Epidermal melanocyte (primary cell): ENCODE measurements around the gene HSPB3.
"Not testable (repeated sequence)": the region's sequence is repeated elsewhere in the genome, so short reads cannot be mapped to it uniquely, and the experiment has no call there.

Source experiments
- DNase-seq: peaks from one replicate; pipeline ENCODE4 v3.0.0; 2011; ENCODE audit warnings: low spot score; ENCODE audit not compliant: insufficient read length

HSPB3 gene, protein sequence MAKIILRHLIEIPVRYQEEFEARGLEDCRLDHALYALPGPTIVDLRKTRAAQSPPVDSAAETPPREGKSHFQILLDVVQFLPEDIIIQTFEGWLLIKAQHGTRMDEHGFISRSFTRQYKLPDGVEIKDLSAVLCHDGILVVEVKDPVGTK

DNA sequence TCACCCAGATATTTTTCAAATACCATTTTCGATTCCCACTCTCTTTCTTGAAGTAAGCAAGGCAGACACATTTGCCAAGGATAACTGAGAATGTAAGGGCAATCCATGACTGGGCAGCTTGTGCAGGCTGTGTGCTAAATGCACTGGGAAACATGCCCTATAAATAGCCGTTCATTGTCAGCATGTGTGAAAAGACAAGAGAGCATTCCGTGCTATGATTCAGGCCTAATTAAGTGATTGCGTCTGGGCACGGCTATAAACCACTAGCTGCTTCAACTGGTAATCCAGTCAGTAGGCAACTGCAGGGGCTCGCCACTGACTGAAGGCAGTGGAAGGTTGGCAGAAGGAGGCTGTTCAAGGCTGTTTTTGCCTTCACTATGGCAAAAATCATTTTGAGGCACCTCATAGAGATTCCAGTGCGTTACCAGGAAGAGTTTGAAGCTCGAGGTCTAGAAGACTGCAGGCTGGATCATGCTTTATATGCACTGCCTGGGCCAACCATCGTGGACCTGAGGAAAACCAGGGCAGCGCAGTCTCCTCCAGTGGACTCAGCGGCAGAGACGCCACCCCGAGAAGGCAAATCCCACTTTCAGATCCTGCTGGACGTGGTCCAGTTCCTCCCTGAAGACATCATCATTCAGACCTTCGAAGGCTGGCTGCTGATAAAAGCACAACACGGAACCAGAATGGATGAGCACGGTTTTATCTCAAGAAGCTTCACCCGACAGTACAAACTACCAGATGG, at the start of gene HSPB3:
TSS of gene HSPB3 (plus strand) at position 287 of the 745 bp plus-strand sequence. CDS start at position 378, 91 bp downstream.
- DNase-seq: peak; percentile 47

DNA sequence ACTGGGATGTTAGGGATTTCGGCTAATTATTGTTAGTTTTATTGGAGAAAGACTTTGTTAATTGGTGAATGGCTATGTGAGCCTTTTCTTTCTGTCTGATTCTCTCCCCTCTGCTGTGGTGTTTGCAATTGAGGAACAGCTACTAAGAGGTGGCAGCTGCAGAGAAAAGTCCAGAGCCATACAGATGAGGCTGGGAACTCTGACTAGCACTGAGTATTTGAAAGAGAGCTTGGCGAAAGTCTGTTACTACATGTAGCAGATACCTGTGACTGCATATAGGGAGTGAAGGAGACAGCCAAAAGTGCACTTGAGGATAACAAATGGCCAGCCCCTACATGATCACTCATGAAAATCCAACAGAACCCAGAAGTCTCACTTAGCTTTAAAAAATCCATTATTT, 44.3 kb upstream of the HSPB3 start:
- DNase-seq: no peak

DNA sequence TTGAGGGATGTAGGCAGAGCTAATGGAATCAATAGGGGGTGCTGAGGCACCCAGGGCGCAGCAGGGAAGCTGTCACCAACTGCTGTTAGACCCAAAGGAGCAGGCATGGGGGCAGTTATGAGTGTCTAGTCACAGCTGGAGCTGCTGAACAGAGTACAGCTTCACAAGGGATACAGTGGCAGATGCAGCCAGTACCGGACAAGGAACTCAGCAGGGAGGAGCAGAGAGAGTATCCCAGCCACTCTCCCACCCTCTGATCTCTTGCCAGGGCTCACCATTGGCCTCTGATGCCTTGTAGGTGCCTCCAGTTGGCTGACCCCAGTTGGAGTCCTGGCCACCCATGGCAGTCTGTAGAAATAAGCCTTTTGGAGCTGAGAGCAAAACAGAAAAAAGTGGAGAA, 42.6 kb upstream of the HSPB3 start:
- DNase-seq: no peak

DNA sequence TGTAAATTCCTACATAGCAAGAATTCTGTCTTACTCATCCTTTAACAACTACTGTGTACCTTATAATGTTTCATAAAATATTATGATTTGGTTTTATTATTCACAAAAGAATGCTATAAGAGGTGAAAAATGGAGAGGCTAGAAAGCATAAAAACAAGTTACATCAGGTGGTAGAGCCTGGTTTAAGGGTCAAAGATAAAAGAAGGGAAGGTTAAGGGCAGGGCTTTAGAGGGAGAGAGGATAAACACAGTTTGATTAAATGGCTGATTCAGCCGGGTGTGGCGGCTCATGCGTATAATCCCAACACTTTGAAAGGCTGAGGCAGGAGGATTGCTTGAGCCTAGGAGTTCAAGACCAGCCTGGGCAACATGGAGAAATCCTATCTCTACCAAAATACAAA, 40.4 kb upstream of the HSPB3 start:
- no peak for DNase-seq

DNA sequence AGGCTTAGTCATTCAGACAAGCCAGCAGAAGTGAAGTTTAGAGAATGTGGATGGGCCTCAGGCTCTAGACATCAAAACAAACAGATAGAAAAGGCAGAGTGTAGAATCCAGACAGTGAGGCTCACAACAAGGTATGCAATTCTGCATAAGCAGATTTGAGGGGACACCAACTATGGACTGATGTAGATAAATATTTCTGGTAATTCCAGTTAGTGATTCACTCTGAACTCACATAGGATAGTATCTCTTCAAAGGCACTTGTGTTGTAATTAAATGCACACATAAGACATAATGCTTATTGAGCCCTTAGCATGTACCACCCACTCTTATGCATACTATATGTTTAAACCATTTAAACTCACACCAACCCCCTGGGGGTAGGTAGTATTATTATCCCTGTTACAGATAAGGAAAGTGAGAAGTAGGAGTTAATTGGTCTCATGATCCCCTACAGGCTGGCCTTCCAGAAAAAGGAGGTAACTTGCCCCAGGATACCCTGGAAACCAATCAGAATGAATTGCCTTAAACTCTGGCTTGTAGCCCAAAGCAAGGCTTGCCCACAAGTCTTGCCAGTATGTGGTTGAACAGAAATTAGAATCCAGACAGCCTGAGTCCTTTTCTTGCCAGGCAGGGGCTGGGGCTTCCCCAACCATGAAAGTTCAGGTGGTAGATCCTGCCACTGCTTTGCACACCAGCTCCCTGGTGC, 39.5 kb upstream of the HSPB3 start:
- DNase-seq: no peak

DNA sequence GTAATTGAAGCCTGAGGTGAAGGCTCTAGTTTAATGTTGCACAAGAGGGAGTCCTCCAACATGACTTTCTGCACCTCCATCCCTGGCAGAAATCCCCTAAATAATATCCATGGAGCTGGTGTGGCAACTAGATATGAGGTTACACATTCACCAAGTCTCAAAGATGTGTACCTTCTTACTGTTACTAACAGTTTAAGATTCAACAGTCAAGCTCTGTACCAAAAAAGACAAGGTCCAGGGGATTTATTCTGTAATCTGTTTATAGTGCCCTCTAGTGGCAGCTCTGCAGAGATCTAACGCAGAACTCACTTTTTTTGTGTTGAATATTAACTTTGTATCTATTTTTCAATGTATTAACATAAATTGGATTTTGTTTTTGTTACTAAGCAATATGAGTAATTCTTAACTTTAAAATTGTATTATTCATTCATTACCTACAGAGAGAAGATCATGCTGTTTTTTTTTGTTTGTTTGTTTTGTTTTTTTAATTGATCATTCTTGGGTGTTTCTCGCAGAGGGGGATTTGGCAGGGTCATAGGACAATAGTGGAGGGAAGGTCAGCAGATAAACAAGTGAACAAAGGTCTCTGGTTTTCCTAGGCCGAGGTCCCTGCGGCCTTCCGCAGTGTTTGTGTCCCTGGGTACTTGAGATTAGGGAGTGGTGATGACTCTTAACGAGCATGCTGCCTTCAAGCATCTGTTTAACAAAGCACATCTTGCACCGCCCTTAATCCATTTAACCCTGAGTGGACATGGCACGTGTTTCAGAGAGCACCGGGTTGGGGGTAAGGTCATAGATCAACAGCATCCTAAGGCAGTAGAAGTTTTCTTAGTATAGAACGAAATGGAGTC, 35.7 kb upstream of the HSPB3 start:
- peak; percentile 57 for DNase-seq

DNA sequence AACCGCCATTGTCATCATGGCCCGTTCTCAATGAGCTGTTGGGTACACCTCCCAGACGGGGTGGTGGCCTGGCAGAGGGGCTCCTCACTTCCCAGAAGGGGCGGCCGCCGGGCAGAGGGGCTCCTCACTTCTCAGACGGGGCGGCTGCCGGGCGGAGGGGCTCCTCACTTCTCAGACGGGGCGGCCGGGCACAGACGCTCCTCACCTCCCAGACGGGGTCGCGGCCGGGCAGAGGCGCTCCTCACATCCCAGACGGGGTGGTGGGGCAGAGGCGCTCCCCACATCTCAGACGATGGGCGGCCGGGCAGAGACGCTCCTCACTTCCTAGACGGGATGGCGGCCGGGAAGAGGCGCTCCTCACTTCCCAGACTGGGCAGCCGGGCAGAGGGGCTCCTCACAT, 35.0 kb upstream of the HSPB3 start:
- DNase-seq: not testable (repeated sequence)

DNA sequence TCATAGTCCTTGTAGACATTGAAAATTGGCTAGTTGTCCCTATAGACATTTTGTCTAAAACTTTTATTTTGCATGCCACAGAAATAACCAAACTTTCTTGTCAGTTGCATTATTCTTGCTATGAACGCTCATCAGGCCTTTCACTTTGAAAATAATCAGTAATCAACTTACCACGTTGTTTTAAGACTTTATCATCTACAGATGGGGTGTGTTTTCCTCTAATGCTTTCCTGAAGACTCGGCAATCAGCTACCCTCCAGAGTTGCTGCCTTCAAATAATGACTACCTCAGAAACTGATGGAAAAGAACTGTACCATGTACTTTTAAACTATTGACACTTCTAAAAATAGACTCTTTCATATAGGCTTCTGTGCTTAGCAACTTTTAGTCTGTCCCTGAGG, 33.5 kb upstream of the HSPB3 start:
- DNase-seq: no peak

DNA sequence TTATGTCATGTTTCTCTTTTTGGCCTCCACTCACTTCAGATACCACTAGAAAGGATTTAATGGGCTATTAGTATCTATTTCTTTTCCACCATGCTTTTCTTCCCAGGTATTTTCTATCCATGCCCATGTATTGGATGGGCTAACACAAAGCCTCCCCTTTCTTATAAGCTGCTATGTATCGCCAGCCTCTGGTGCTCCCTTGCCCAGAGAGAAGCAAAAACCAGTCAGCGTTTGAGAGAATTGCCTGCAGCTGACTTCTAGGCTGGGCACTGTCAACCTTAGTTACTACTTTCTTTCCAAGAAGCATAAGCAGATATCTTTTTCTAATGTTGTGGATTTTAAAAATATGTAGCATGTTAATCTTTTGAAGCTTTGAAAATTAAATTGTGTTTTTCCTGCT, 30.2 kb upstream of the HSPB3 start:
- DNase-seq: no peak

DNA sequence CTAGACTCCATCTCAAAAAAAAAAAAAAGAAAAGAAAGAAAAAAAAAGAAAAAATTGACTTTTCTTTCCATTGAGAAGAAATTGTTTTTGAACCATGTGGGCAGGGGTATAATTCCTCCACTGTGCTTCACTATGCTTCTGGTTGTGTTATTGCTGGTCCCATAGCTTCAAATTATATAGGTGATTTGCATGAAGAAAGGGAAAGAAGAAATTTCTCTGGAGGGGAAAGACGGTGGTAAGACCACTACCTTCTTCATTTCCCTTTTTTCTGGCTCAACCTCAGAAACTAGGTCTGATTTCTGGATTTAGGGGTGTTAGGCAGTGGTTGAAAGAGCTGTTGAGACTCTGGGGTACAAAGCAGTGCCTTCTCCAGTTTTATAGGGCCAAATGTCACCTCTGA, 29.3 kb upstream of the HSPB3 start:
- no peak for DNase-seq

DNA sequence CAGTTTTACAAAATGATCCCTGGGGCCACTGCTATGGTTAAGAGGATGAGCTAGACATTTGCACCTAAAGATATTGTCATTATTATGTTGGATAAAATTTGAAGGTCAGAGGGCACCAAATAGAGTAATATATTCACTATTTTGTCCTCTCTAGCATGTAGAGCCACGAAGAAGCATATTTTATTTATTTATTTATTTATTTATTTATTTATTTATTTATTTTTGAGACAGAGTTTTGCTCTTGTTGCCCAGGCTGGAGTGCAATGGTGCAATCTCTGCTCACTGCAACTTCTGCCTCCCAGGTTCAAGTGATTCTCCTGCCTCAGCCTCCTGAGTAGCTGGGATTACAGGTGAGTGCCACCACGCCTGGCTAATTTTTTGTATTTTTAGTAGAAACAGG, 20.8 kb upstream of the HSPB3 start:
- not testable (repeated sequence) for DNase-seq

DNA sequence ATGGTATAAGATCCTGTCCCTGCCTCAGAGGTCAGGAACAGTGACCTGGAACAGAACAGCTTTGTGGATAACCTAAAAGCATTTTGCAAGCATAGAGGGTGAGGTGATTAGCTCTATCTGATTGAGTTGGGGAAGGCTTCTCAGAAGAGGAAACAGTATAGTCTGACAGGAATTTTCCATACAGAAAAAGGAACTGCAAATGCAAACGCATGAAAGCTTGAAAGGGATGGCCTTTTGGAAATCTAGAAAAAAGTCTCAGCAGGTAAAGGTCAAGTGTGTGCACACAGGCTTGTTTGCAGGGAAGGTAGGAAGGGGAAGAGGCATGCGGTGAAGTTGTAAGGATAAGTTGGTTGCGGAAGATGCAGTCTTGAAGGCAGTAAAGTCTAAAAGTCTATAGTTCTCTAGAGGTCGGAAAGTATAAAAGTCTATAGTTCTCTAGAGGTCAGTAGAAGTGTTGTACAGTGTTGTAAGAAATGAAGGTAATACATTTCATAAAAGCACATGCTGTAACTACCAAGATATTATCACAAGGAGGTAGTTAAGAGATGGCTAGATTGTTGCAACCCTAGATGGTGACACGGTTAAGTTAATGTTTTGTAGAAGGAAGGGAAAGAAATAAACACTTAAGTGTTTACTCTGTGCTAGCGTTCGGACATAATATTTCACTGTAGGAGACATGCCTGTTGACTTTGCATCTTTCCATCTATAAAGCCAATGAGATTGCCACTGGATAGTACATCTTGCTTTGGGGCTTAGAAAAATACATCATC, 16.7 kb upstream of the HSPB3 start:
- no peak for DNase-seq

DNA sequence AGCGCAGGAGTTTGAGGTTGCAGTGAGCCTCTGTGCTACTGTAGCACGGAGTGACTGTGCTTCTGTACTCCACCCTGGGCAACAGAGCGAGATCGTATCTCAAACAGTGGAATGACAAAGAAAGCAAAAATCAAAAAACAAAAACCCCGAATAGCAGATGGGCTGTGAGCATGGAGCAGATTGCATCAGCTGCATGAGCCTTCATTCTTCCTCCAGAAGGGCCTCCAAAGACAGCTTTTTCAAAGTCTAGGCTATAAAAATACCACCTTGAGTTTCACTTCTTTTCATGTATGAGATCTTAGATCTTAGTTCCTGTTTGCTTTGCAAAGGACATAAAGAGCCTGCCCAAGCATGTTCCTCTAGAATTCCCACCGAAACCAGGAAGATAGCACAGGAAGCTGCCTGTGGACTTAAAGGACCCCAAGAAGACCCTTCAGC, 15.0 kb upstream of the HSPB3 start:
- no peak for DNase-seq

DNA sequence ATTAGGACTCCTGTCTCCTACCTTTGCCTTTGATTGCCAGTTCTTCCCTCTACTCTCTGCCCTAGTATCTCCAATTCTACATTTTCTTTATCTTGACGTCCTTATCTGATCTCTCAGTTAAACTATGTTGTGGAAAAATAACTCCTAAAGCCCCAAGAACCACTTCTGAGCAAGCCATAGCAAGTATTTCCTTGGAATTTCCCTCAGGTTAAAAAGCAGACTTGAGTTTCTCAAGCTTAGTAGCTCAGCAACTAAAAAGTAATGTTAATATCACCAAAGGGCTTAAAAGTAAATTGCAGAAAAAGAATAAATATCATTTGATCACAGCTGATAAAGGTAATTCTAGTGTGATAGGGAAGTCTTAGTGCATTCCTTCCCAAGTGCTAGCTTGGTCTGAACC, 13.2 kb upstream of the HSPB3 start:
- no peak for DNase-seq

DNA sequence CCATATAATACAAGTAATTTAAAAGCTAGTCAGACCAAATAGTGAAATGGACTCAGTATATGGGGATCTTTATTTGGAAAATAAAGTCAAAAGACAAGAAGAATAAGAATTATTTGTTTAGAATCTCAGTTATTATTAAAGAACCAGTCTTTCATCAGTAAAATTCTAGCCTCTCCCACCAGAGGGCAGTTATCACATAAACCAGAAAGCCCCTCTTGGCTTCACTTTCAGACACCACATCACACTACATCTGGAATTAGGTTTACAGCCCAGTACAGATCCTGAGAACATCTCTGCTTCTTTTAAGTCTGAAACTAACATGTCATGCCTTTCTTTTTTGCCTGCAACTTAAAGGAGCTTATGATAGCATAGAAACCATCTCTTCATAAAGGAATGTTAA, 12.2 kb upstream of the HSPB3 start:
- no peak for DNase-seq

DNA sequence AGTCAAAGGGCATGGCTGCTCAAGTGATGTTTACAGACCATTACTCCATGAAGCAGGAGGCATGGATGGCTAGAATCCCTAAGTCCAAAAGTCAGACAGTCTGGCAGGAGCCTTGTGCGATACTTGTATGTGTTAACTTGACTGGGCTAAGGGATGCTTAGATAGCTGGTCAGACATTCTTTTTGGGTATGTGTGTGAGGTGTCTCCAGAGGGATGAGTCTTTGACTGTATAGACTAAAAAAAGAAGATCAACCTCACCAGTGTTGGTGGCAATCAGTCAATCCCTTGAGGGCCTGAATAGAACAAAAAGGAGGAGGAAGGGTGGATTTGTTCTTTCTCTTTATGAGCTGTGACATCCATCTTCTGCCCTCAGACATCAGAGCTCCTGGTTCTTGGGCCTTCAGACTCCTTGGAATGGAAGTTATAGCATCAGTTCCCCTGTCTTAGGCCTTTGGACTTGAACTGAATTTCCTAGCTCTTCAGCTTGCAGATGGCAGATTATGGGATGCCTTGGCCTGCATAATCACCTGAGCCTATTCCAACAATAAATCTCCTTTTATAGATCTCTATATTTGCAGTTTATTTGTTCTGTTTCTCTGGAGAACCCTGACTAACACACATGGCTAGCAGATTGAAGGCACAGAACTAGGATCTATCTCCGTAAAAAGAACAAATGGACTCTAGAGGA, 9.7 kb upstream of the HSPB3 start:
- no peak for DNase-seq

DNA sequence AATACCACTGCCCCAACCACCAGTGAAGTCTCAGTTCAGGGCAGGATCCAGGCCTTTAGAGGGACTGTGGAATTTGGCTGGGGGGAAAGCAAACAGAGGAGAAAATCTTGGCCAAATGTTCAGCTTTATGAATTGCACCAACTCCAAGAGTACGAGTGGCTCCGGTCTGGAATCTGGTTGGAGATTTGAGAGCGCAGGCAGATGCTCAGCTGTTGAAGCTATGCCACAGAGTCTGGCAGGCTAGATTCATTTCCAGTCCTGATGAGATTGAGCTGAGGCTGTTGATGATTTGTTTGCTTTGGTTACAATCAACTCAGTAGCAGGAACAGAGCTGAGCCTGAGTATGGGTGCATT, 9.1 kb upstream of the HSPB3 start:
- no peak for DNase-seq

DNA sequence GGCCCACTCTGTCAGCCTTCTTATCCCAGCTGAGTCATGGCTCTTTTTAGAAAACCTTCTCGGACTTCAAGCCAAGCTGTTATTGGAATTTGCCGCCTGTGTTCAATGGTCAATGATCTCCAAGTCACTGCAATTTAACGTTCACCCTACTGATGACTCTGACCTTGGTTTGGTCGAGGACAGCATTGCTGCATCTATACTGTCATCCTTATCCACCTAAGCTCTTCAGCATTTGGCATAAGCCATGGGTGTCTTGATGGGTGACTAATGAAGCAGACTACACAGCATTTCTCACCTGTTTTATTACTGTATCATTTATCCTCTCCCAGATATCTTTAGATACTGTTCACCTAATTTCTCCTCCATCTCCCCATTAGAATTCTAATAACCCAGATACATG, 5.6 kb upstream of the HSPB3 start:
- no peak for DNase-seq

DNA sequence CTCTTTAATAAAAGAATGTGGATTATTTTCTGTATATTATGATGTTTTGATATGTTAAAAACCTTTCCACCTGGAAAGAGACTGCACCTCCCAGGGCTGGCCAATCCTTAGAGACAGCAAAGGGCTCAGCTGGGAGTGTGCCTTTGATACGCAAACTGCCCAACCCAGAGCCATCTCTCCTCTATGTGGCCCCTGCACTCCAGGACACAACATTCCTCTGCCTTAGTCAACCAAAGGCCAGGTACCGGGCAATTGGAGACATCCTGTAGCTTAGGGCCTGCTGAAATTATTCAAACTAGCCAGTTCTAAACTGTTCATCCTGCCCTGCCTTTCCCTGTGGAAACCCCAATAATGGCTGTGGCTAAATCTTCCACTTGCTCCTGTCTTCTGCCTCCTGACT, 5.0 kb upstream of the HSPB3 start:
- no peak for DNase-seq

DNA sequence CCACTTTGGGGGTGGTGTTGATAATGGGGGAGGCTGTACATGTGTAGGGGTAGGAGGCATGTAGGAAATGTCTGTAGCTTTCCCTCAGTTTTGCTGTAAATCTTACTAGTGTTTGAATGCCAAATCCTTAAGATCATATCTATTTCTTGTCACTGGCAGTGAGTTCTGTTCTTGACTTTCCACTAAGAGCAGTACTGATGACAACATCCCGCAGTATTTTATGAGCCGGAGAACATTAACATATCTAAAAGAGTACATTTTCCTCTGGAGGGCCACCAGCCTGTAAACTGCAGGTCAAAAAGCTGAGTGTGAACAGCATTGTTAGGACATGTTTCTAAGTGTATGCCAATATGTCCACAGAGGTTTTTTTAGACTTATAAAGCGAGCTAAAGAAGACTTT, 2.5 kb upstream of the HSPB3 start:
- no peak for DNase-seq

DNA sequence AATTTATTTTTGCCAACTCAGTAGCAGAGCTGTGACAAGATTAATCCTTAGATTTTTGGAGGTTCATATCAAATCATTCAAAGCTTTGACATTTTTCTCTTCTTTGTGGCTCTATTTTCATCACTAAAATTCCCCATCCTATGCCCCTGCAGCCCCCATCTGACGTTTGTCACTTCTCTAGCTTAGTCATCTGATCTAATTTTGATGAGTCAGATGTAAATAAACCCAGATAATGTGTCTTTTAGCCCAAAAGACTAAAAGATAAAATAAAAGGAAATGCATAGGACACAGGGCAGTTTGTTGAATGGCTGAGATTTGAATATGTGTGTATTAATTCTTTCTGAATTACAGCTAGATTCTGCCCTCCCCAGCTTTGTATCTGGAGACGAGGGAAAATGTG, 897 bp upstream of the HSPB3 start:
- DNase-seq: no peak
